Left lobe of liver (tissue), 2 donors: ENCODE results near the gene CASK. TPM values are rescaled to one million over a fixed set of nuclear protein-coding genes. Genes with fewer than 3 reads are reported as not detected.

Experiments
- ATAC-seq: fragments of 200-7000 bp; cut with Tn5 transposase; one replicate; pipeline ENCODE4 v1.9.1; 2020; ENCODE audit warnings: mild to moderate bottlenecking, moderate library complexity
- DNase-seq: peaks from one replicate; pipeline ENCODE4 v3.0.0-alpha.2; 2020; ENCODE audit warnings: low spot score
- total RNA-seq: library from RNA; stranded (reverse); gene quantifications from one replicate; pipeline ENCODE4 v1.2.1, GENCODE V29; 2021
- donor health status: DM: no; HTN: no; CAD: no; lungs with moderate emphysema.
- donor health status: DM: no; HTN: yes; CAD: no.

The CASK gene
- total RNA-seq, 1 donor from 2014 or later = 13.8 TPM

- no peak for DNase-seq
- ATAC-seq = no peak
Observed at GRCh38 chrX:41912923-41913322, 10.4 kb downstream of the CASK start.

- DNase-seq (no peak), ATAC-seq (no peak)
Observed at GRCh38 chrX:41909068-41909467, 14.3 kb downstream of the CASK start.

- no peak for ATAC-seq
- no peak for DNase-seq
Observed at GRCh38 chrX:41906515-41907187, 16.7 kb downstream of the CASK start.

DNA sequence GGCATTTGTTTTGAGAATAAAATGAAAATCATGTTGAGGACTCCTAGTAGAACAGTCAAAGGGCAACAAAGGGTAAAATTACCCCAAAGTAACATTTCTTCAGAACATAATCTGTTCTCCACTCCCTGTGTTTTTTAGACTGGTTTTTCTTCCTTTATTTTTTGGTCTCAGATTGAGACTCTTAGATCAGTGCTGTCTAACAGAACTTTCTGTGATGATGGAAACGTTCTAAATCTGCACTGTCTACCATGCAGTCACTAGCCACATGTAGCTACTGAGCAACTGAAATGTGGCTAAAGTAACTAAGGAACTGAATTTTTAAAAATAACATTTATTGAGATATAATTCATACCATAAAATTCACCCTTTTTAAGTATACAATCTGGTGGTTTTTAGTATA lies 19.8 kb downstream of the CASK start:
- ATAC-seq (no peak), DNase-seq (no peak)

DNA sequence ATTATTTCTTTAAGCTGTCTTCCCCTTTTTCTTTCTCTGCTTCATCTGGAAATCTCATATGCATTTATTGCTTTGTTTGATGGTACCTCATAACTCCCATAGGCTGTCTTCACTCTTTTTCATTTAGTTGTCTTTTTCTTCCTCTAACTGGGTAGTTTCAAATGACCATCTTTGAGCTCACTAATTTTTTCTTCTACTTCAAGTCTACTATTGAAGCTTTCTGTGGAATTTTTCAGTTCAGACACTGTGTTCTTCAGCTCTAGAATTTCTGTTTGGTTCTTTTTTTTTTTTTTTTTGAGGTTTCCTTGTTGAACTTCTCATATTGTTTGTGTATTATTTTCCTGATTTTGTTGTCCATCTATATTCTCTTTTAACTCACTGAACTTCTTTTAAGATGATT lies 23.0 kb downstream of the CASK start:
- no peak for DNase-seq
- no peak for ATAC-seq

DNA sequence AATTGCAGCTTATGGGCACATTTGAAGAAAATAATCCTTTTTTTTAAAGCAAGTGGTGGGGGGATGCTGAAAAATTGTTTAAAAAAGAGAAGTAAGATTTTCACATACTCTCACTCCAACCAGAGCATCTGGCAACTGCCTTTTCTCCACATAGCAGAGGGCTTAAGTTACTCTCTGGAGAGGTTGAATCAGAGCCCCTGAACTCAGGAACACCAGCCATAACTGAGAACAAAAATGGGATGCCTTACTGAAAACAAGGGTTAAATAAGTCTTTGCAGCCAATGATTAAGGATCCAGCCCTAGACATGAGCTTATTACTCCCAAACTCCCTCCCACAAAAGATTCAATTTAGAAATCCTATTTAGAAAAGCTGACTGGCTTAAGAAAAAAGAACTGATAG lies 27.5 kb downstream of the CASK start:
- no peak for ATAC-seq
- no peak for DNase-seq

- DNase-seq (no peak), ATAC-seq (no peak)
Observed at GRCh38 chrX:41890026-41890423, 33.3 kb downstream of the CASK start.

DNA sequence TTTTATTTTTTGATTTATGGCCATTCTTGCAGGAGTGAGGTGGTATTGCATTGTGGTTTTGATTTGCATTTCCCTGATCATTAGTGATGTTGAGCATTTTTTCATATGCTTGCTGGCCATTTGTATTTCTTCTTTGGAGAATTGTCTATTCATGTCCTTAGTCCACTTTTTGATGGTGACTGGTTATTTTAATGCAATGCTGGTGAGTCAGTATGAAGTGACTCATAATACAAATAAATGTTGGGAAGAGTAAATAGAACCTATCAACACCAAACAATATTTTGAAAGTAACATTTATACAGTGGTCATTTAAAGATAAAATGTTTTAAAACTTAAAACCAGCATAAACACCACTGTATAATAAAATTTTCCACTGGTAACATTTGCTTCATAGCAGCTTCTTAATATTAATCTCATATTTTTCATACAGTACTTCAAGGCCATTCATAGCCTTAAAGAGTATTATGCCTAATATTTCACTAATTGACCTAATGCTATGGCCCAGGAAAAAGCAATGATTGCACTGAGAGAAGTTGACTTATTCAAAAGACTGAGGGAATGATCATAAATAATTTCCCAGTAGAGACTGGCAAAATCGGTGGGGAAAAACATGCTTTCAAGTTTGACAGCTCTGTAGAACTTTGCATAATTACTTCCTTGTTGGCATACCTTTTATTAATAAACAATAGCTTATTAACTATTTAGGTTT lies 33.9 kb downstream of the CASK start:
- DNase-seq (no peak), ATAC-seq (peak; percentile 66)

DNA sequence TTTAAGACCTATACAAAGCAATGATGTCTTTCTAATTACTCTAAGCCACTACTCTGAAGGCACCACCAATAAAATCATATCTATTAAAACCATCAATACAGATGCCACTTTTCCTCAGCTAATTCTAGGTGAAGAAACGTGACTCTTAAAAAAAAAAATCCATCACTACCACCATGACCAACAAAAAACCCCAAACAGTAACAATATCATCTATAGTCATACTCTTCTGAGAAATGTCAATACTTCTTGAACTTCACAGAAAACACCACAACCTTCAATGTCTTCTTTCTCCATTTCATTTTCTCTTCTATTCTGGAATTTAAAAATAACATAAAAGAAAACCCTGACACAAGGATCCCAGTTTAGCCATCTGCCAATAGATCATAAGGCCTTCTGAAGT lies 35.7 kb downstream of the CASK start:
- DNase-seq = no peak
- ATAC-seq = no peak

DNA sequence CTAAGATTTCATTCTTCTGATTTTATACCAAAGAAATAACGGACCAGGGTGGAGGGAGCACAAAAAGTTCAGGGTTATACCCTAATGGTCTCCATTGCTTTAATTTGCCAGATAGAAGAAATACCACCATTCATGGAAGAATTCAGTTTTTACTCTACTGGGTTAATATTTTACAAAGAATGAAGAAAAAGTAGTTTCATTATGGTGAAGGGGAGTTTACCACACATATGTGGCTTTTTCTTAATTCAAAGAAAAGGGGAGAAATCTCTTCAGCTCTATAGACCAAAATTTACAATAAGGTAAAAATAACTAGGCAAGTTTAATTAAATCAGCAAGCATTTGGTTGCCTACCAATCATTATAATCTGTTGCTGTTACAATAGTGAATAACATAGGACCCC lies 37.6 kb downstream of the CASK start:
- ATAC-seq (no peak), DNase-seq (no peak)

DNA sequence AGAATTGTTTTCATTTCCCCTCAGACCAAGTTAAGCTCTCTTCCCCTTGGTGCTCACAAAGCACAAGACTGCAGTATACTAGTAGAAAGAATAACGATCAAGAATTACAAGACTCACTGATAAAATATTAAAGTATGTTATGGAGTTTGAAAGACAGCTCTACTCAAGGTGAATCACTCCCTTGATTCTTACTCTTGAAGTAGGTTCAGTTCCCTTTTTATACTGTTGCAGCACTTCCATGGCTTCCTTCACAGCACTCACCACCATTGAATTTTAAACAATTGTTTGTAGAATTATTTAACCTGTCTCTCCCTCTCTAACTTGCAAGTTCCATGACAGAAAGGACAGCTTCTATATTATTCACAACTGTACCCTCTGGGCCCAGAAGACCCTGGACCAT lies 42.2 kb downstream of the CASK start:
- DNase-seq = no peak
- no peak for ATAC-seq

DNA sequence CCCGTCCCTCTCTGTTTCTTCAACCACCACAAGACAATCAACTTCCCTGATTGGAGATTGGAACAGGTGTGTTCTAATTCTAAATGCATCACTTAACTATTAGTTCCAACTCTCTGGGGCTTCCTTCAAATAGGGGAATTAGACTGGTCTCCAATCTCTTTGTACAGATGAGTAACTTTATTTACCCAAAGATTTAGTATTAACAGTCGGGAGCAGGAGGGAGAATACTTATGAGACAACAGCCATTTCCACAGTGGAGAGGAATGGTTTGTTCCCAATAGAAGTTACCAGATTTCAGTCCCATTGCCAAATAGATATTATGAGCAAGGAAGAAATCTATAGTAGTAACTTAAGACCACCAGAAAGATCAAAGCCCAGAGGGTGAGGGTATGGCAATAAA lies 46.2 kb downstream of the CASK start:
- ATAC-seq = peak; percentile 63
- no peak for DNase-seq

DNA sequence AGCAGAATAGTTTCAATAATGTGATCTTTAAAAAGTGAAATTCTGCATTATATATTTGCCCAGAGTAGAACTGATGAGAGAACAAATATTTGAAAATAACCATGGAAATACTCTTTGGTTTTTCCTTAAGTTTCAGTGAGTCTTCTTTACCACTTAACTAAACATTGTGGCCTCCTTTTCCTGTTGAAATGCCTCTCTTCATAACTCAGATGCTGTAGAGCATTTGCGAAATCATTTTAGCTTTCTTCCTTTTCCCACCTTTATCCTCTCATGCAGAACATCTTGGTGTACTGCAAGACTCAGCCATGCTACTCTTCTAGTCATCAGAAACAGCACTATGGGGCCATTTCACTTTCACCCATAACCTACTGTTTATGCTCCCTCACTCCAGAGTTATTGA lies 48.2 kb downstream of the CASK start:
- ATAC-seq (no peak), DNase-seq (no peak)

GRCh38 chrX:41870719-41871151 lies 52.6 kb downstream of the CASK start:
- ATAC-seq (no peak), DNase-seq (no peak)

GRCh38 chrX:41868392-41868977 lies 54.9 kb downstream of the CASK start:
- no peak for DNase-seq

DNA sequence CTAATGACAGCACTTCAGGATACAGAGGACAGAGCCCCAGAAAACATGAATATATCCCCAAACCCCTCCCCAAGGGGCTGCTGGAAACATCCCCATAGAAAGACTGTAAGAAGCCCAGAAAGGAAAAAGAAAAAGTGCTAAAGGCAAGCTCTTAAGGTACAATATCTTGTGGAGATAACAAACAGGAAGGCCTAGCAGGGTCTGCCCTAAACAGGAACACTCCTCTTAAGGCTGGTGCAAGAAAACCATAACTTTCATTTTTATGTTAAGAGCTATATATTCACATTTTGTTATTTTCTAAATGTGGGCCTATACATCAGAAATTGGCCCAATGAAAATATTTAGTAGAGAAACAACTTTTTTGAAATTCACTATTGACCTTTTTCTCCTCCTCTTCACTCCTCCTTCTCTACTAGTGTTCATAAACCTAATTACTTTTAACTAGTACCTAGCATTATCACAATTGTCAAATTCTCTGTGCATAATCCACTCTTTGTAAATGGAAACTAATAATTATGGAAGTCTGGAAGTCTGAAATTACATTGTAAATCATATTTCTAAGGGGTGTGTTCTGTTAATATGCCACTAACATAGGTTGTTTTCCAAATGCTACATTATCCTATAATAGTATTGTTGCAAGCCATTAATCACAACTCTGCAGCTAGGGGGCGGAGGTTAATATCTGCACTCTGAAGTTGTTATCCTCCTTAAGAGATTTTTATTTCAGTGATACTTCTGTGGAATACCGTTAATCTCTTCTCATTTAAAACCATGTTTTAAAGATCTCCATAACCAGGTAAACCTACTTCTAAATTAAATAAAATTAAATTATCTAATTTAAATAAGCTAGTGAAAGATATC lies 59.8 kb downstream of the CASK start:
- DNase-seq = no peak
- no peak for ATAC-seq

More at GRCh38 chrX:41868392-41868977, 54.9 kb downstream of the CASK start:
- ATAC-seq = no peak

- no peak for DNase-seq
- no peak for ATAC-seq
Observed at GRCh38 chrX:41862562-41863184, 60.7 kb downstream of the CASK start.

GRCh38 chrX:41858161-41858775 lies 65.1 kb downstream of the CASK start:
- DNase-seq (no peak), ATAC-seq (no peak)

- ATAC-seq (no peak), DNase-seq (no peak)
Observed at GRCh38 chrX:41857670-41858069, 65.7 kb downstream of the CASK start.

GRCh38 chrX:41846714-41847113 lies 76.6 kb downstream of the CASK start:
- no peak for DNase-seq
- no peak for ATAC-seq
